Ovary (tissue), 3 donors: Measurements from ENCODE around the gene OSBPL6.

ENCODE experiments used
- EP300 ChIP-seq: sonication (generic); formaldehyde crosslinking; IDR thresholded peaks from one replicate; pipeline ENCODE4 v1.6.1; 2017; ENCODE audit warnings: antibody characterized with exemption
- POLR2A ChIP-seq: fragments of 450-650 bp; IDR thresholded peaks from one replicate; pipeline ENCODE4 v1.6.1; 2017; ENCODE audit warnings: antibody characterized with exemption, mild to moderate bottlenecking, moderate library complexity
- TF ChIP-seq, protein P1 (sequence below), 3 donors: fragments of 450-650 bp in 2 of 3; fragments of 200-600 bp in 1 of 3; IDR thresholded peaks; one replicate each; pipeline versions ENCODE4 v1.5.1 to v1.8.0; 2016 to 2022; ENCODE audit warnings: antibody characterized with exemption in 3 of 3, mild to moderate bottlenecking in 1 of 3
- donor health status: DM: no; HTN: no; CAD: no.

GRCh38 chr2:178234648-178235047 lies 40.3 kb downstream of the OSBPL6 start:
- TF ChIP-seq, protein P1, sequence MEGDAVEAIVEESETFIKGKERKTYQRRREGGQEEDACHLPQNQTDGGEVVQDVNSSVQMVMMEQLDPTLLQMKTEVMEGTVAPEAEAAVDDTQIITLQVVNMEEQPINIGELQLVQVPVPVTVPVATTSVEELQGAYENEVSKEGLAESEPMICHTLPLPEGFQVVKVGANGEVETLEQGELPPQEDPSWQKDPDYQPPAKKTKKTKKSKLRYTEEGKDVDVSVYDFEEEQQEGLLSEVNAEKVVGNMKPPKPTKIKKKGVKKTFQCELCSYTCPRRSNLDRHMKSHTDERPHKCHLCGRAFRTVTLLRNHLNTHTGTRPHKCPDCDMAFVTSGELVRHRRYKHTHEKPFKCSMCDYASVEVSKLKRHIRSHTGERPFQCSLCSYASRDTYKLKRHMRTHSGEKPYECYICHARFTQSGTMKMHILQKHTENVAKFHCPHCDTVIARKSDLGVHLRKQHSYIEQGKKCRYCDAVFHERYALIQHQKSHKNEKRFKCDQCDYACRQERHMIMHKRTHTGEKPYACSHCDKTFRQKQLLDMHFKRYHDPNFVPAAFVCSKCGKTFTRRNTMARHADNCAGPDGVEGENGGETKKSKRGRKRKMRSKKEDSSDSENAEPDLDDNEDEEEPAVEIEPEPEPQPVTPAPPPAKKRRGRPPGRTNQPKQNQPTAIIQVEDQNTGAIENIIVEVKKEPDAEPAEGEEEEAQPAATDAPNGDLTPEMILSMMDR (IDR thresholded peaks at IDR 0.05): no peak
- TF ChIP-seq POLR2A (no peak), EP300 (no peak)
